ENCODE data around the gene ZNF438.
"Not testable (repeated sequence)": the region's sequence is repeated elsewhere in the genome, so short reads cannot be mapped to it uniquely, and the experiment has no call there.

The ZNF438 gene

DNA sequence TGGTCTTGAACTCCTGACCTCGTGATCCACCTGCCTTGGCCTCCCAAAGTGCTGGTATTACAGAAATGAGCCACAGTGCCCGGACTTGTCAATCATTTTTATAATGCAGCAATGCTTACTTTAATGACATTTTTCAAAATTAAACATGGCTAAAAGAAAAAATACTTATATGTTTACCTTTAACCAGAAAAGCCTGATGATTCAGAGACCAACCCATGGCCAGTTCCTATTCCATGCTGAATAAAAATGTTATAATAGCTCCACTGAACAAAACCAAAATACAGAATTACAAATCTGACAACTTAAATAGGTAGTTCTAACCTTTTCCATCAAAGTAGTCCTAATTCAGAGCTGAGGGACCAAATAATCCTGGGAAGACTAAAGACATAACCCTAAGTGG lies 21.6 kb downstream of the ZNF438 start:
- no peak for DNase-seq

DNA sequence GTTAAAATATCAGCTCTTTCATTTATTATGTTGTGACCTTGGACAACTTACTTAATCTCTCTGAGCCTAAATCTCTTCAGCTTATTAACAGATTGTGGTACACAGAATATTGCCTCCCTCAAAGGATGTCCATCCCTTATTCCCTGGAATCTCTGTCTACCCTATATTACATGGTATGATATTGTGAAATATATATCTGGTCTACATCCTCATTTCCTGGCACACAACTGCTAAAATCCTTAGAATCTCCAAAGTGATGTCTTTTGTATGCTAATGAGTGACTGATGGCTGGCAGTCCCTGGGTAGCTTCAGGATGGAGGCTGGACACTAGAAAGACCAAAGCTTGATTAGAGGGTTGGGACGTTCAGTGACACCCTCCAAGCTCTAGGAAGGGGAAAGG lies 25.8 kb downstream of the ZNF438 start:
- DNase-seq, result no peak

DNA sequence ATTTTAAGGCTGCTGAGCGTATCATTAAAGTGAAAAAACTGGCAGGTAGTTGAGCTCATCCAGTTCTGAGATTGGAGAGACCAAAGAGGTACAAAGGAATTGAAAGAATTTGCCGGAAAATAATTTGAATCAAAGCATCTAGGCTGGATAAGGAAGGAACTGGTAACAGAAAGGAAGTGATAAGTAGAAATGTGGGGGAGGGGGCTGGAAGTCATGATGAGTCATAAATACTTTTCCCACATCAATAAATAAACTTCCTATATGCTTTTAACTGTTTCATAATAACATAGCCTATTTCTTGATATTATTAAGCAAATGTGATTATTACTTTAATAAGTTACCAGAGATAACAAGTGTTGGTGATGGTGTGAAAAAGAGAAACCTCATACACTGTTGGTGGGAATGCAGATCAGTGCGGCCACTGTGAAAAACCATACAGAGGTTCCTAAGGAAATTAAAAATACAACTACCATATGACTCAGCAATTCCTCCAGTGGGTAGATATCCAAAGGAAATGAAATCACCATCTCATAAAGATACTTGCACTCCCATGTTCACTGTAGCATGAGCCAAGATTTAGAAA lies 27.0 kb downstream of the ZNF438 start:
- no peak for DNase-seq

DNA sequence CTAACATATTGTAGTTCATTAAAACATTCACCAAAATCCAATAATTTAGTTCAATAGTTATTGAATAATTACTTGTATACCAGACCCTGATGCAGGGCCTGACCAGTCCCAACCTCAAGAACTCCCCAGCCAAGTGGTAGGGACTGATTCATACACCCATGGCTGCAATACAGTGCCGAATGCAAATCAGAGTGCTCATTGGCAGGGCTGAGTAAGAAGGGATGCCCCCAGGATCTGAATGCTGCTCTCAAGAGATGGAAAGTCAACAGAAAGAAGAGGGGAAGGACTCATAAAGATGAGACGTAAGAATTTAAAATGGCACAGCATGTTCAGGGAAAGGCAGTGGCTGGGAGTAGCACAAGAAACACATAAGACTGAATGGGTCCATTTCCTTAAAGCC lies 29.9 kb downstream of the ZNF438 start:
- no peak for DNase-seq

DNA sequence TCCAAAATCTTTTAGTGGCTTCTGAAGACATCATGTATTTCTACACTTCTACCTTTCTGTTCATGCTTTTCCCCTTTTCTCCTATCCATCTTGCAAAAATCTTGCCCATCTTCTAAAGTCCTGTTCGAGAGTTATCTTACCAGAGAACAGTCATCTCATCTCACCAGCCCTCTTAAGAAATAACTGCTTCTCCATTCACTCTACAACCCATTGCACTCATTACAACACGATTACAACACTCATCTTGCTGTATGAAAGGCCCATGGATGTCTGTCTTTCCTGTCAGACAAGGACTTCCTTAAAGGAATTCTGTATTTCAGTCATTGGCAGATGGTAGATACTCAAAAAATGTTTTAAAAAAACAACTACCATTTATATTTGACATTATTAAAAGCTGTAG lies 30.8 kb downstream of the ZNF438 start:
- DNase-seq, result no peak

DNA sequence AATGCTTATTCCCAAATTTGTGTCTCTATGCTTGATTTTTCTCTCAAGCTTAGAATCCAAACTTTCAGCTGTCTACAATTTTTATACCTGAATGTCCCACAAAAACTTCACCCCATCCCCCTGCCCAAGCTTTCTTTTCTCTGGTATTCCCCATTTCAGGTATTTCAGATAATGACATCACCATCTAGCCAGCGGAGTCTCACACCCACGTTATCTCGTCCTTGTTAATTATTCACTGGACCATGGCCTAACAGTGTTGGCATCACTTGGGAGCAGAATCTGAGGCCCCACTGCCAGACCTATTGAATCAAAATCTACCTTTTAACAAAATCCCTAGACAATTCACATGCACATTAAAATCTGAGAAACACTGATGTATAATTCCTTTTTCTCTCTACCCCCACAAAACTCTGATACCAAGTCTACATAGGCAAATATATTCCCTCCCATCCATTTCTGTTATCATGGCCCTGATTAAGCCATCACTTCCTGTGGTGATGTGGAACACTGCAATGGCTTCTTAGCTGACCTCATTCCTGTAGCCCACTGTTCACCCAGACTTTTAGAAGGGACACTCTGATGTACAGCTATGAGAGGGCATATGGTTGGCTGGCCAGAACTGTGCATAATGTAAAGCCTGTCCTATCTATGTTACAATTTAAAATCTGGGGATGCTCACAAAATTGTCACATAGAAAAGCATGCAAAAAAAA lies 31.4 kb downstream of the ZNF438 start:
- no peak for DNase-seq

DNA sequence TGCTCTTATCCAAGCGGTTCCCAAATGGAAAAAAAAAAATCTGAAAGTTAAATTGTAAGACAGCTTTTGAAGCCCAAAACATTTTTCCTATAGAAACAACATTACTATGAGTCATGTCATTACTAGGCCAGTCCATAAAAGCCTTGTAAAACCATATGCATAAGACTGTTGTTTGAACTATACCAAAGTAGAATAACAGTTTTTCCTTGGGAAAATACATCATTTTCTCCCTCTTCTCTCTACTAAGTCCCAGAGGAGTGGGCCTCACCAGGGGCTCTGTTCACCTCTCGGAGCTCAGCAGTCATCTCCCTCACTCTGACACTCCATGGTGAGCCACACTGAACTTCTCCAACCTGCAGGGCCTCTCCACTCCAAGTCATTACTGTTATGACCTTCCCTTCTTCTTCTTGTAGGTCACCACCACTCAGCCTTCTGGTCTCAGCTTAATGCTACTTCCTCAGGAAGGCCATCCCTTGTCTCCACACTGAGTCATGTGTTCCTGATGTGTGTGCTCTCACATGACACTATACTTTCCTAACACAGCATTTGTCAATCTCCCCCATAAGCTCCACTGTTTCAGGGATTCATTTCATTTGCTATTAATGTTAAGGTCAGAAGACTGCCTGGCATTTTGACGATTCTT lies 32.5 kb downstream of the ZNF438 start:
- DNase-seq, result no peak

DNA sequence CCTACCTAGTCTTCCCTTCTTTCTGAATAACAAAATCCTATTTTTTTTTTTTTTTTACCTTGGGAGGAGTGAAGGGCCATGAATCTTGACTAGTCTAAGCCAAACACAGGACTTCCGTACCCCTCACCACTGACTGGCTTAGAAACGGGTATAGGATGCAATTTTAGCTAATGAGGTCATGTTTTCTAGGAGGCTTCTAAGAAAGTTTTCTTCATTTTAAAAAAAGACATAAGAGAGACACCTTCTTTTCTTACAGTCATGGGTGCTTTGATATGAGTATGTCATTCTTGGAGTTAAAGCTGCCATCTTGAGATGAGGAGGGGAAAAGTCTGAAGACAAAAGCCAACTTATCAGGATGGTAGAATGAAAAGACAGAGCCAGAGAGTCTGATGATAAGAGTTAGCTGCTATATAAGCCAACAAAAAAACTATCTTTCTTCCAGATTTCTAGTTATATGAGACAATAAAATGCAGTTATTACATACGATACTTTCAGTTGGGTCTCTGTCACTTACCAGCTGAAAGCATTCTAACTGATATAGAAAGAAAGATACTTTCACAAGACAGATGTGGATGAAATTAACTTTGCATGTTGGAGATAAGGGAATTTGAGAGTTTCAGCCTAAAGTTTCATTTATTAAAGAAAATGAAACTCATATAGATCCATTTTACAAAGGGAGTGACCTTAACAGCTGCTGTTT lies 34.0 kb downstream of the ZNF438 start:
- DNase-seq, result no peak

DNA sequence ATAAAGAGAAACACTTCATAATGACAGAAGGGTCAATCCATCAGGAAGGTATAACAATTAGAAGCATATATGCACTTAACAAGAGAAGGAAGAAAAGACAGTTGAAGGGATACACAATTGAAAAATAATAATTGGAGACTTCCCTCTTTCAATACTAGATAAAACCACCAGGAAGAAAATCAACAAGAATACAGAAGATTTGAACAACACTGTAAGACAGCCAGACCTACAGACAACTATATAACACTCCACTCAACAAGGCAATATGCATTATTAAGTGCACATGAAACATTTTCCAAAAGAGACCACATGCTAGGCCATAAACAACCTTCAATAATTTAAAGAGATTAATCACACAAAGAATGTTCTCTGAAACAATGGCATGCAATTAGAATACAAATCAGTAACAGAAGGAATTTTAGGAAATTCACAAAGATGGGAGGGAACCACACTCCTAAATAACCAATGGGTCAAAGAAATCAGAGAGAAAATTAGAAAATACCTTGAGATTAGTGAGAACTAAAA lies 35.1 kb downstream of the ZNF438 start:
- DNase-seq, result no peak

DNA sequence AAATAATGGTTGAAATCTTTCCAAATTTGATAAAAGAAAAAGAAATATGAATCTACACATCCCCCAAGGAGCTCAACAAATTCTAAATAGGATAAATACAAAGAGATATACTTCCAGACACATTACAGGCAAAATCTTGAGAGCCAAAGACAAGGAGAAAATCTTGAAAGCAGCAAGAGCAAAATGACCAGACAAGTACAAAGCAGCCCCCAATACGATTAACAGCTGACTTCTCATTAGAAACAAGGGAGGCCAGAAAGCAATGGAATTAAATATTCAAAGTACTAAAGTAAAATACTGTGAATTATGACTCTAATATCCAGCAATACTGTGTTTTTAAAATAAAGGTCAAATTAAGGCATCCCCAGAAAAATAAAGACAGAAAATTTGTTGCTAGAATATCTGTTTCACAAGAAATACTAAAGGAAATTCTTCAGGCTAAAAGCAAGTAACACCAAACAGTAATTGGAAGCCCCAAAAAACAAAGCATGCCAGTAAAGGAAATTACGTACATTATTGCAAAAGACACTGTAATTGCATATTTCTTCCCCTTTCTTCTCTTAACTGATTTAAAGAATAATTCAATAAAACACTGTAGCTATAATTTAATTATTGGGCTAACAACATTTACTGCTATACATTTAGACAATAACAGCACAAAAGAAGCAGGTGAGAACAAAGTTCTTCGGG lies 36.4 kb downstream of the ZNF438 start:
- DNase-seq, result no peak

DNA sequence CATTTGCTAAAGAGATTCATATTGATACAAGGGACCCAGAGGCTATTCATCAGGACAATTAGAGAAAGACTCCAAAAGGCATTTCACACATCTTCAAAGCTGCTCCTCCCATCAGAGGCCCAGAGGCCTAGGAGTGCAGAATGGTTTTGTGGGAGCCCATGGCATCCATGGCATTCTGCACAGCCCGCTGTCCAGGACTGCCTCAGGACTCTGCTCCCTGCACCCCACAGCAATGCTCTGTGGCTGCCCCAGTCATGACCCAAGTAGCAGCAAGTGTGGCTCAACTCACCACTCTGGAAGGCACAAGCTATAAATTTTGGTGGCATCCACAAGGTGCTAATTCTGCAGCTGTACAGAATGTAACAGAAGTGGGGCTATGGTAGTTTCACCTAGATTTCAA lies 38.5 kb downstream of the ZNF438 start:
- no peak for DNase-seq

DNA sequence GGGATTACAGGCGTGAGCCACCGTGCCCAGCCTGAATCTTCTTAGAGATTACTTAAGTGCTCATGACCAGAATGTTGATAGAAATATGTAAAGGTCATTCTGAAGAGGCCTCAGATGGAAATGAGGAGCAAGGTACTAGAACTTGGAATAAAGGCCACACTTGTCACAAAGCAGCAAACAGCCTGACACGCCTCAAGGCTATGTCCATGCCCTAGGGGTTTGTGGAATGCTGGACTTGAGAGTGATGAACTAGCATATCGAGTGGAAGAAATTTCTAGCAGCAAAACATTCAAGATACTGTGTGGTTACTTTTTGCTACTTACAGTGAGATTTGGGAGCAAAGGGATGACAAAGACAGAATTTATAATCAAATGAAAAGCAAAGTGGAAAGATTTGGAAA lies 39.0 kb downstream of the ZNF438 start:
- DNase-seq, result no peak

DNA sequence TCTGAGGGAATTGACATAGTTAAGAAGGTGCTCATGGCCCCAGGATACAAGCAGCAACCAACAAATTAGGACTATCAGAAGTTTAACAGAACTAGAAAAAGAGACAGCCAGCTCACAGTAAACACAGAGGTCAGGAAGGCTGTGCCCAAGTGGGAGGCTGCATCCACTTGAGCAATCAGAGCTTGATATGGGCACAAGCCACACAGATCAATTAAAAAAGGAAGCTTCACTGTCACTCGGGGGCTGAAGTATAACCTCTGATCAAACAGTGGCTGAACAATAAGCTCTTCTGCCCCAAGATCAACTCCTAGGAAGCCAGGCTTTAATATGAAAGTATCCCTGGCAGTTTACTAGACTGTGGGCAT lies 40.0 kb downstream of the ZNF438 start:
- DNase-seq, result no peak

DNA sequence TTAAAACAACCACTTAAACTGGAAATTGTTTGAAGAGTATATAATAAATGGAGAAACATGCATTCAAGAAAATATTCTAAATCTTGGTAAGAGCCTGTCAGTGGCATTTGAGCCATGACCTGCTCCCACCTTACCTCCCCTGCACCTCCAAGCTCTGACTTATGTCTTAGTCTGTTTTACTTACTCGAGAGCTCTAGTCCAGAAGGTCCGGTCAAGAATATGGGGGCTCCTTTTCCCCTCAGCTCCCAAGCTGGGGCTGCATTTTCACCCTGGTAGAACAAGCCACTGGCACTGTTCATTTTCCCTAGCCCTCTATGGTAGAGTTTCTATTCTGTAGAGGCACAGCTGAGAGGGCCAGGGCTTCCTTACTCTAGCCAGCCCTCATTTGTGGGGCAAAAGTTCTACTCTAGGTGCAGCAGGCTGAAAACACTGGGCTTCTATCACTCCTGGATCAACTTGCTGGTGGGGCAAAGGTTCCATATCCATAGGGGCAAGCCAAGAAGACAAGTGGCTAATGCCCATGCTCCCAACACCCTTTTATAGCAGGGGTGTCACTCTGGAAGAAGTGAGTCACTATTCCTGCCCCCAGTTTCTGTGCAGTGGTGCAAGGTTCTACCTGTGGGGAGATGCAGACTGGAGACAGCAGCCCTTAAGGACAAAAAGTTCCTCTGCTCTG lies 40.6 kb downstream of the ZNF438 start:
- no peak for DNase-seq

DNA sequence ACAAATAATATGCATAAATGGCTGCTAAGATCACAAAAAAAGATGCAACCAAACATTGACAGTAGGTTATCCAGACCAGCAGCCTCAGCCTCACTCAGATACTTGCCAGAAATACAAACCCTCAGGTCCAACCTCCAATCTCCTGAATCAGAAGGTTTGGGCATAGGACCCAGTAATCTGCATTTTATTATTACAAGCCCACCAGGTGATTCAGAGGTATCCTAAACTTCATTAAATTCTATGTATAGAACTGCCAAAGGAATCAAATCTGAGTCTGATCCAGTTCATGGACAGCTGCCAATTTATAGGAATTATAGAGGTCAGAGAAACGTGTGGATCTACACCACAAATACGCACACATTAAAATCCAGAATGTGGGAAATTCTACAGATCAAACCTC lies 41.3 kb downstream of the ZNF438 start:
- DNase-seq, result no peak

DNA sequence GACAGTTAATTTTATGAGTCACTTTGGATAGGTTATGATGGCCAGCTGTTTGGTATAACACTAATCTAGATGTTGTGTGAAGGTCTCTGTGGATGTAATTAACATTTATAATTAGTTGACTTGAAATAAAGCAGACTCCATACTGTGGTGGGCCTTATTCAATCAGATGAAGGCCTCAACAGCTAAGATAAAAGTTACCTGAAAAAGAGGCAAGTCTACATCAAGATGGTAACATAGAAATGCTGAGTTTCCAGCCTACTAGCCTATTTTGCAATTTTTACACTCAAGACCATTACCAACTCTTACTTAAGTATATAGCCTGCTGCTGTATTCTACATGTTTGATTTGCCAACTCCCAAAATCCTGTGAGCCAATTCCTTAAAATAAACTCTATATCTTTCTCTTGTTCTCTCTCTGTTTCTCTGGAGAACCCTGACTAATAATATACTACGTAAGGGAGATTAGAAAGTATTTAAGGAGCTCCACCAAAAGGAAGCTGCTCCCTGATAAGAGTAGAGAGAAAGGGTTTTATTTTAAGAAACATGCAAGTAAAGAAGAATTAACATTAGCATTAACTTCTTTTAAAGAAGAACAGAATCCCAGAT lies 42.7 kb downstream of the ZNF438 start:
- no peak for DNase-seq

DNA sequence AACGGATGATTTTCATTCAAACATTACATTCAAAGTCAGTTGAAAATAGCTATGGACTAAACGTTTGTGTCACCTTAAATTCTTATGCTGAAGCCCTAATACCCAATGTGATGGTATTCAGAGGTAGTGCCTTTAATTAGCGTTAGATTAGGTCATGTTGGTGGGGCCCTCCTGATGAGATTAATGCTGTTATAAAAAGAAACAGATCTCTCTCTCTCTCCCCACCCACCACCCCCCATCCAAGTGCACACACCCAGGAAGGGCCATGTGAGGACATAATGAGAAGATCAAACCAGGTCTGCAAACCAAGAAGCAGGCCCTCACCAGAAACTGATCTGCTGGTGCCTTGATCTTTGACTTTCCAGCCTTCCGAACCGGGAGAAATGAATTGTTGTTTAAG lies 44.2 kb downstream of the ZNF438 start:
- DNase-seq, result no peak

DNA sequence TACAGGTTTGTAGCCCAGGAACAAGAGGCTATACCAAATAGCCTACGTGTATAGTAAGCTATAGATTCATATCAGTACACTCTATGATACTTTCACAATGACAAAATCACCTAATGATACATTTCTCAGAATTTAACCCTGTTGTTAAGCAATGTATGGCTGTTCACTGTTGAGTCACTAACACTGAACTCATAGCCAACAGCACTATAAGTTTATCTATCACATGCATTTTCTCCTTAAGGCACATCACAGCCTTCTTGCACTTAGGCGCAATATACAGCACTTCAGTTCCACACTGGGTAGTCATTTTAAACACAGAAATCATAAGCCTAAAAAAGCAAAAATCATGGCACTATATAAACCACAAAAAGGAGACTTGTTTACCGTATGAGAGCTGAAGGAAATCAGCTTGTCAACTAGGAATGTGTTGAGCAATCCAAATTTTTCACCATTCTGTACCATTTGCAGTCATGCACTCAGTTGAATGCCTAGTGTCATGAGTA lies 45.6 kb downstream of the ZNF438 start:
- DNase-seq, result no peak

DNA sequence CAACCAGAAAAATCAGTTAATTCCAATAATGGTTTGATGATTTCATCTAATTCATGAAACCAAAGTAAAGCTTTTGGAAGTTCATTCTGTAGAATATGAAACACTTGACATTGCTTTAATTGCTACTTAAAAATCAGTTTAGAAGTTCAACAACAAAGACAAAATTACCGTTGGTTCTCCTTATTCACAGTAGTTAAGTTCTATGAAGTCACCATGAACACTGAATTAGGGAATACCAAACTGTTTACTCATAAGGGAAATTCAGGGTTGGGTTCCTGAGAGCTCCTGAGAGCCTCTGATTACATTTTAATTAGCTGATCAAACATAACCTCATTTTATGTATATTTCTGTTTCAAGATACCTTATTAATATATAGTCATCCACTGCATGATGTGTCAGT lies 46.2 kb downstream of the ZNF438 start:
- no peak for DNase-seq

DNA sequence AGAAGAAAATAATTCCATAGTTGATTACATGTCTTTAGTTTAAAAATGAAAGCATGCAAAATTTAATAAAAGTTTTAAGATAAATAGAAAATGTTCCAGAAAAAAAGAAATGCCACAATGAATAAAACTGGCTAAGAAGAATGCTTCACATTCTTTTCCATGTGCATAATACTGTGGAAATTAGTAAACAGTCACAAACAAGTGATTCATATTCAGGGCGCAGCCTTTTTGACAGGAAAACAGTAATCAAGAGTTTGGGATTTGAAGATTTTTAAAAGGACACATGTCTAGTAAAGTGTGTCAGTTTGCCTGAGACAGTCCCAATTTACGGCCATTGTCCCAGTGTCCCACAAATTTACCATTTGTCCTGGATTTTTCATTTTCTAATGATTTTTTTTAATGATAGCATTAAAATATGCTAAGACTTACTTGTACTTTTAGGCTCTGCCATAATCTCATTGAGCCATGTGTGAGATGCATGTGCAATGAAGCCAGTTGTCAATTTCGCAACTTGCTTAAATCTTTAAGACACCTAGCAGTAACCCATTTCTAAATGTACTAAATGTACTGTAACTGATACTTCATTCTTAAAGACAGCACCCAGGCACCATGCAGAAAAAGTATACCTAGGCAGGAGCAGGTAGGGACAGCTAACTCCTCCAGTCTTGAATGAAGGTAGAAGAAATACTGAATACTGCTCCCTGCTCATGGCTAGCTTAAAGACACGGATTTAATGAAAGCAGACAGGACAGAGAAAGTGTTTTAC lies 46.9 kb downstream of the ZNF438 start:
- no peak for DNase-seq

DNA sequence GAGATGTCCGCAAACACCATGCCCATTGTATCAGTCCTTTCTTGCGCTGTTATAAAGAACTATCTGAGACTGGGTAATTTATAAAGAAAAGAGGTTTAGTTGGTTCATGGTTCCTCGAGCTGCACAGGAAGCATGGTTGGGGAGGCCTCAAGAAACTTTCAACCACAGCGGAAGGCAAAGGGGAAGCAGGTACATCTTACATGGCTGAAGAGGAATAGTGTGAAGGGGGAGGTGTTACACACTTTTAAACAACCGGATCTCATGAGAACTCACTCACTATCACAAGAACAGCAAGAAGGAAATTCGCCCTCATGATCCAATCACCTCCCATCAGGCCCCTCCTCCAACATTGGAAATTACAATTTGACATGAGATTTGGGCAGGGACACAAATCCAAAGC lies 48.5 kb downstream of the ZNF438 start:
- not testable (repeated sequence) for DNase-seq

All from NCI-H1048 (cell line).